Measurements from ENCODE around the gene ADAMTS2.

Gene ADAMTS2

GRCh38 chr5:179139111-179139935, 205.9 kb downstream of the ADAMTS2 start:
- Histone ChIP-seq H3K36me3 (ENCODE audit: control insufficient read depth in 4 of 4, insufficient read depth in 4 of 4, low read length in 3 of 4) (no peaks in the 10 kb centered on the region), H3K27me3 (replicated peaks in 2 of 5; ENCODE audit: control insufficient read depth in 4 of 5, insufficient read depth in 5 of 5, low read length in 4 of 5) (no peaks in the 10 kb centered on the region), H3K4me1 (ENCODE audit: control extremely low read depth in 1 of 4, control insufficient read depth in 4 of 4, insufficient read depth in 4 of 4, low read length in 3 of 4) (peaks cover 0 to 11% (median 3%) of the 10 kb centered on the region in 4 experiments), H3K27ac (ENCODE audit: insufficient read depth in 1 of 2, low read depth in 1 of 2, low read length in 2 of 2, poor library complexity in 1 of 2, severe bottlenecking in 2 of 2) (no peak overlapping the region), H3K4me3 (ENCODE audit: control insufficient read depth in 1 of 7, extremely low read depth in 1 of 7, insufficient read depth in 4 of 7, low read depth in 2 of 7, low read length in 6 of 7) (no peak overlapping the region), H3K9me3 (ENCODE audit: control extremely low read depth in 1 of 5, control insufficient read depth in 4 of 5, insufficient read depth in 2 of 5, low read depth in 1 of 5, low read length in 4 of 5) (peaks cover 0 to 6% (median 0%) of the 10 kb centered on the region in 5 experiments)
- POLR2A ChIA-PET, result no interaction called here
- no peak for DNase-seq
- CTCF ChIA-PET, result interaction anchor here (0.9 kb wide), 1 partner anchor 27 kb away, joined by 3 read pairs; no protein-coding TSS in a partner anchor
- WGBS (ENCODE audit: insufficient coverage), result 92% methylated on average over 15 of the region's 26 CpGs

DNA sequence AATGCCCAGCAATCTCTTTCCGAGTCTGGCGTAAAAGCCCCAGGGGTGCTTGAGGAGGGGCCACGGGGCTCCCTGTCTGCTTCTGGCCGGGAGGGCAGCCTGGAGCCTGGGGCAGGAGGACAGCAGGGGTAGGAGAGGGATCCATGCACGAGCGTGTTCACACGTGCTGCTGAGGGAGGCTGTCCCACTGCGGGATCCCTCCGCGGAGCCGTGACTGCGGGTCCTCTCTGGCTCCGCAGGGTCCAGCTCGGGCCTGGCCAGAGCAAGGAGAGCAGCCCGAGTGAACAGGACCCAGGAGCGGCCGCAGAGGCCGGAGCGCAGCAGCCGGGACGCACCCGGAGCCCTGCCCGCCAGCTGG, 206.7 kb downstream of the ADAMTS2 start:
- POLR2A ChIA-PET, result no interaction called here
- H3K36me3 ChIP-seq (ENCODE audit: control insufficient read depth in 4 of 4, insufficient read depth in 4 of 4, low read length in 3 of 4), result no peaks in the 10 kb centered on the region
- DNase-seq, result no peak
- H3K27ac ChIP-seq (ENCODE audit: insufficient read depth in 1 of 2, low read depth in 1 of 2, low read length in 2 of 2, poor library complexity in 1 of 2, severe bottlenecking in 2 of 2), result no peak overlapping the region
- CTCF ChIA-PET, result no interaction called here
- H3K4me1 ChIP-seq (ENCODE audit: control extremely low read depth in 1 of 4, control insufficient read depth in 4 of 4, insufficient read depth in 4 of 4, low read length in 3 of 4), result peaks cover 0 to 11% (median 3%) of the 10 kb centered on the region in 4 experiments
- no peaks in the 10 kb centered on the region for H3K27me3 ChIP-seq (replicated peaks in 2 of 5; ENCODE audit: control insufficient read depth in 4 of 5, insufficient read depth in 5 of 5, low read length in 4 of 5)
- 91% methylated on average over 23 of the region's 23 CpGs for whole genome bisulfite sequencing (ENCODE audit: insufficient coverage)
- H3K9me3 ChIP-seq (ENCODE audit: control extremely low read depth in 1 of 5, control insufficient read depth in 4 of 5, insufficient read depth in 2 of 5, low read depth in 1 of 5, low read length in 4 of 5), result peaks cover 0 to 8% (median 0%) of the 10 kb centered on the region in 5 experiments
- H3K4me3 ChIP-seq (ENCODE audit: control insufficient read depth in 1 of 7, extremely low read depth in 1 of 7, insufficient read depth in 4 of 7, low read depth in 2 of 7, low read length in 6 of 7), result no peak overlapping the region

DNA sequence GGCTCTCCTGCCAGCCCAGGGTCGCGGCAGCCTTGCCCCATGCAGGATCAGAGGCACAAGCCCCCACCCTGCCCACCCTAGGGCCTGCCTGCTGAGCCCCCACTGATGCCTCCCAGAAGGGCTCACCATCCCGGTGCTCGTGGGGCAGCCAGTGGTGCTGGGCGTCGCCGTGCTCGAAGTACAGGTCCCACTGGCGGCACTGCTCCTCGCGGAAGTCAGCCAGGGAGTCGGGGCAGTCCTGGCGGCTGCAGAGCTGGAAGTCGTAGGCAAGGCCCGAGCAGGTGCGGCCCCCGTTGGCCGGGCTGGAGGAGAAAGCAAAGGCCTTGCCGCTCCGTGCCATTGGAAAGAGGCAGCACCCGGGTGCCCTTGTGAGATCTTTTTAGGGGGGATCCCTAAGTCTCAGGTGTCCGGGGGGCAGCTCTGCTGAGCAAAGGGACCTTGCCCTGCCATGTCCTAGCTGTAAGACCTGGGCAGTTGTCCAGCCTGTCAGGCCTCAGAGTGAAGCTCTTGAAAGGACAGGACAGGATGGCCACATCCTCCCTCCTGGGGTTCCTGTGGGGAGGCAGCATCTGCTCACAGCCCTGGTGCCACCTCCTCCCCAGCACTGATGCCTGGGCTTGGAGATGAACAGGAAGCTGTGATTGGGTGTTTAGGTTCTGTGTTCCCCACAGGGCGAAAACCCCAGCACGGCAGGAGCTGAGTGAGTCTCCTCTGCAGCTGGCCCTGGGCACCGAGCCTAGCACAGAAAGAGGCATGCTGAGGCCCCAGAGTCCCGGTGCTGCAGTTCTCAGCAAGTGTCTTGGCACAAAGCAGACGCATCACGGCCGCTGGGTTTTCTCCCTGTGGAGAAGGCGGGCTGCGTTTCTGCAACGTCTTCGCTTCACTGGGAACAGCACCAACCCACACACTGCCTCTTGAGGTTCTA, 207.4 kb downstream of the ADAMTS2 start:
- Histone ChIP-seq H3K4me3 (ENCODE audit: control insufficient read depth in 1 of 7, extremely low read depth in 1 of 7, insufficient read depth in 4 of 7, low read depth in 2 of 7, low read length in 6 of 7) (no peak overlapping the region), H3K4me1 (ENCODE audit: control extremely low read depth in 1 of 4, control insufficient read depth in 4 of 4, insufficient read depth in 4 of 4, low read length in 3 of 4) (peaks cover 0 to 7% (median 3%) of the 10 kb centered on the region in 4 experiments), H3K27me3 (replicated peaks in 2 of 5; ENCODE audit: control insufficient read depth in 4 of 5, insufficient read depth in 5 of 5, low read length in 4 of 5) (no peaks in the 10 kb centered on the region), H3K27ac (ENCODE audit: insufficient read depth in 1 of 2, low read depth in 1 of 2, low read length in 2 of 2, poor library complexity in 1 of 2, severe bottlenecking in 2 of 2) (no peak overlapping the region), H3K9me3 (ENCODE audit: control extremely low read depth in 1 of 5, control insufficient read depth in 4 of 5, insufficient read depth in 2 of 5, low read depth in 1 of 5, low read length in 4 of 5) (peaks cover 0 to 8% (median 0%) of the 10 kb centered on the region in 5 experiments), H3K36me3 (ENCODE audit: control insufficient read depth in 4 of 4, insufficient read depth in 4 of 4, low read length in 3 of 4) (no peaks in the 10 kb centered on the region)
- WGBS (ENCODE audit: insufficient coverage), result 92% methylated on average over 33 of the region's 33 CpGs
- ChIA-PET CTCF (no interaction called here), POLR2A (no interaction called here)
- no peak for DNase-seq

DNA sequence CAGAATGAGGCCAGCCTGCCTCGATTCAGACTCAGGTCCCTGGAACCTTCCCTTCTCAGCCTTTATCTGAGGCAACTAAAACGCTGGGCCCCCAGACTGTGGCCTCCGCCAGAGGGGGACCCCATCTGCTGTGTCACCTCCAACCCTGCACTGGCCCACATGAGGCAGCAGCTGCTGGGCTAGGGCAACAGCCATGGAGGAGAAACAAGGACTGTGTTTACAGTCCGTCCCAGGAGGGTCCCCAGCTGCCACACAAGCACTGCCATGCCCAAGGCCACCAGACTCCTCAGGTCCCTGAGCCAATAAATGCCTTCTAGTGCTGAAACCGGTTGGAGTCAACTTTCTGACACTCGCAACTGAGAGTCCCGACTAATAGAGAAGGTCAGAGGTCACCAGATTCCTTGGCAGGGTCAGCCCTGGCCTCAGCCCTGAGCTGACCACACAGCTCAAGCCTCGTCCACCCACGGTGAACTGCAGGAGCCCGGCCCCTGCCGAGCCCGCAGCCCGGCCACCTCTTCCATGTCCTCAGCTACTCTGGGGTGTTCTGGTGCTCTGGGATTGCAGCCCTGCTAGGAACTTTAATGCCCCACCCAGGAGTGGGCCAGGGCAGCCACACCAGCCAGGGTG, 208.1 kb downstream of the ADAMTS2 start:
- no peak for DNase-seq
- Histone ChIP-seq H3K27ac (ENCODE audit: insufficient read depth in 1 of 2, low read depth in 1 of 2, low read length in 2 of 2, poor library complexity in 1 of 2, severe bottlenecking in 2 of 2) (no peak overlapping the region), H3K27me3 (replicated peaks in 2 of 5; ENCODE audit: control insufficient read depth in 4 of 5, insufficient read depth in 5 of 5, low read length in 4 of 5) (no peaks in the 10 kb centered on the region), H3K4me1 (ENCODE audit: control extremely low read depth in 1 of 4, control insufficient read depth in 4 of 4, insufficient read depth in 4 of 4, low read length in 3 of 4) (no peaks in the 10 kb centered on the region), H3K4me3 (ENCODE audit: control insufficient read depth in 1 of 7, extremely low read depth in 1 of 7, insufficient read depth in 4 of 7, low read depth in 2 of 7, low read length in 6 of 7) (no peak overlapping the region), H3K36me3 (ENCODE audit: control insufficient read depth in 4 of 4, insufficient read depth in 4 of 4, low read length in 3 of 4) (no peaks in the 10 kb centered on the region), H3K9me3 (ENCODE audit: control extremely low read depth in 1 of 5, control insufficient read depth in 4 of 5, insufficient read depth in 2 of 5, low read depth in 1 of 5, low read length in 4 of 5) (peaks cover 0 to 10% (median 0%) of the 10 kb centered on the region in 5 experiments)
- WGBS (ENCODE audit: insufficient coverage), result 92% methylated on average over 13 of the region's 13 CpGs
- CTCF ChIA-PET, result no interaction called here
- POLR2A ChIA-PET, result no interaction called here

DNA sequence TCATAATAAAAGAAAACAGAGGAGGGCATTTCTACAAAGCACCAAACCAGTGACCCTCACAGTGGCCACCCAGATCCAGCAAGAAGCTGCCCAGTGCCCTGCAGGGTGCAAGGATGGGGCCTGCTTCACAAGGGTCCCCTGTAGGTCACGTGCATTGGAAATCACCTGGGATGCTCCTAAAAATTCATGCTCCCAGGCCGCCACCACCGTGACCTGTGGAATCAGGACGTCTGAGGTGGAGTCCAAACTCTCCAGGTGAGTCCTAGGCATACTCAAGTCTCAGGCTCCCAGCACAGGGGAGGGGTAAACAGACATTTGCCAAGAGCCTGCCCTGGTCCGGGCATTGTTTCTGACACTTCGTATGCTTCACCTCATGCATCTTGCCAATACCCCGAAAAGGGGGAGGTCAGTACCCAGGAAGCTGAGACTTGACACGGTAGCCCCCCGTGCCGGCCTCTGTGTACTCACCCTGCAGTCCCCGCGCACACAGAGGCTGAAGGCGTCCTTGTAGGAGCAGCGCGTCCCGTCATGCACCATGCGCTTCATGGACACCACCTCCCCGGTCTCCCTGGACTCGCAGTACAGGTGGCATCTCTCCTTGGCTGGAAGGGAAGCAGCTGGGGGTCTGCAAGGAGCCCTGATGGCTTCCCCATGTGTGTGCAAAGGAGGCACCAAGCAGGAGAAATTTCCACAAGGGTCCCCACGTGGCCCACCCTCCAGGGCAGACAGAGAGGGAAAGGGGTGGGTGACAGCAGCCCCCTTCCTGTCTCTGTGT, 209.6 kb downstream of the ADAMTS2 start:
- Histone ChIP-seq H3K27me3 (replicated peaks in 2 of 5; ENCODE audit: control insufficient read depth in 4 of 5, insufficient read depth in 5 of 5, low read length in 4 of 5) (no peaks in the 10 kb centered on the region), H3K36me3 (ENCODE audit: control insufficient read depth in 4 of 4, insufficient read depth in 4 of 4, low read length in 3 of 4) (no peaks in the 10 kb centered on the region), H3K9me3 (ENCODE audit: control extremely low read depth in 1 of 5, control insufficient read depth in 4 of 5, insufficient read depth in 2 of 5, low read depth in 1 of 5, low read length in 4 of 5) (peaks cover 0 to 10% (median 0%) of the 10 kb centered on the region in 5 experiments), H3K27ac (ENCODE audit: insufficient read depth in 1 of 2, low read depth in 1 of 2, low read length in 2 of 2, poor library complexity in 1 of 2, severe bottlenecking in 2 of 2) (no peak overlapping the region), H3K4me1 (ENCODE audit: control extremely low read depth in 1 of 4, control insufficient read depth in 4 of 4, insufficient read depth in 4 of 4, low read length in 3 of 4) (no peaks in the 10 kb centered on the region), H3K4me3 (ENCODE audit: control insufficient read depth in 1 of 7, extremely low read depth in 1 of 7, insufficient read depth in 4 of 7, low read depth in 2 of 7, low read length in 6 of 7) (no peak overlapping the region)
- CTCF ChIA-PET, result no interaction called here
- POLR2A ChIA-PET, result interaction anchor here (0.6 kb wide), 1 partner anchor 45 kb away, joined by 4 read pairs; no protein-coding TSS in a partner anchor
- no peak for DNase-seq
- WGBS (ENCODE audit: insufficient coverage), result 87% methylated on average over 20 of the region's 20 CpGs

DNA sequence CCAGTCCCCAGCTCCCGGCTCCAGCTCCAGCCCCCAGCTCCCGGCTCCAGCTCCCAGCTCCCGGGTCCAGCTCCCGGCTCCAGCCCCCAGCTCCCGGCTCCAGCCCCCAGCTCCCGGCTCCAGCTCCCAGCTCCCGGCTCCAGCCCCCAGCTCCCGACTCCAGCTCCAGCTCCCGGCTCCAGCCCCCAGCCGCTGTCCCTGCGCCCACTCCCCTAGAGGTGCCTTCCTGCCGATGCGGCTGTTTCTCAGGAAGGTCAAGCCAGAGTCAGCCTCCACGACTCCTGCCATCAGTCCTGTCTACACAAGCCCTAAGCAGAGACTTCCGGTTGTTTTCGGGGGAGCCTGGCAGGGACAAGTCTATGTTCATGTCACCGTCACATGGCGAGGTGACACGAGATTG, 210.3 kb downstream of the ADAMTS2 start:
- Histone ChIP-seq H3K9me3 (ENCODE audit: control extremely low read depth in 1 of 5, control insufficient read depth in 4 of 5, insufficient read depth in 2 of 5, low read depth in 1 of 5, low read length in 4 of 5) (peaks cover 0 to 14% (median 0%) of the 10 kb centered on the region in 5 experiments), H3K36me3 (ENCODE audit: control insufficient read depth in 4 of 4, insufficient read depth in 4 of 4, low read length in 3 of 4) (no peaks in the 10 kb centered on the region), H3K4me1 (ENCODE audit: control extremely low read depth in 1 of 4, control insufficient read depth in 4 of 4, insufficient read depth in 4 of 4, low read length in 3 of 4) (no peaks in the 10 kb centered on the region), H3K27ac (ENCODE audit: insufficient read depth in 1 of 2, low read depth in 1 of 2, low read length in 2 of 2, poor library complexity in 1 of 2, severe bottlenecking in 2 of 2) (no peak overlapping the region), H3K4me3 (ENCODE audit: control insufficient read depth in 1 of 7, extremely low read depth in 1 of 7, insufficient read depth in 4 of 7, low read depth in 2 of 7, low read length in 6 of 7) (no peak overlapping the region), H3K27me3 (replicated peaks in 2 of 5; ENCODE audit: control insufficient read depth in 4 of 5, insufficient read depth in 5 of 5, low read length in 4 of 5) (no peaks in the 10 kb centered on the region)
- ChIA-PET CTCF (no interaction called here), POLR2A (interaction anchor here (0.6 kb wide), 1 partner anchor 46 kb away, joined by 4 read pairs; no protein-coding TSS in a partner anchor)
- 81% methylated on average over 10 of the region's 19 CpGs for WGBS (ENCODE audit: insufficient coverage)
- DNase-seq, result no peak

Data from common myeloid progenitor, CD34-positive (primary cell).